Hematopoietic multipotent progenitor cell treated with erythropoietin and hydrocortisone succinate and interleukin-3 and kit ligand, for 17 days (in vitro differentiated cells): ENCODE data around the gene GUCY2D.
A peak's percentile ranks its signal among the peaks of the same experiment; 100 is the strongest.
"Not testable (repeated sequence)": the region's sequence is repeated elsewhere in the genome, so short reads cannot be mapped to it uniquely, and the experiment has no call there.

Experiments used
- DNase-seq: peaks from one replicate; pipeline ENCODE4 v3.0.0-alpha.2; 2015; ENCODE audit warnings: low spot score

Gene GUCY2D

DNA sequence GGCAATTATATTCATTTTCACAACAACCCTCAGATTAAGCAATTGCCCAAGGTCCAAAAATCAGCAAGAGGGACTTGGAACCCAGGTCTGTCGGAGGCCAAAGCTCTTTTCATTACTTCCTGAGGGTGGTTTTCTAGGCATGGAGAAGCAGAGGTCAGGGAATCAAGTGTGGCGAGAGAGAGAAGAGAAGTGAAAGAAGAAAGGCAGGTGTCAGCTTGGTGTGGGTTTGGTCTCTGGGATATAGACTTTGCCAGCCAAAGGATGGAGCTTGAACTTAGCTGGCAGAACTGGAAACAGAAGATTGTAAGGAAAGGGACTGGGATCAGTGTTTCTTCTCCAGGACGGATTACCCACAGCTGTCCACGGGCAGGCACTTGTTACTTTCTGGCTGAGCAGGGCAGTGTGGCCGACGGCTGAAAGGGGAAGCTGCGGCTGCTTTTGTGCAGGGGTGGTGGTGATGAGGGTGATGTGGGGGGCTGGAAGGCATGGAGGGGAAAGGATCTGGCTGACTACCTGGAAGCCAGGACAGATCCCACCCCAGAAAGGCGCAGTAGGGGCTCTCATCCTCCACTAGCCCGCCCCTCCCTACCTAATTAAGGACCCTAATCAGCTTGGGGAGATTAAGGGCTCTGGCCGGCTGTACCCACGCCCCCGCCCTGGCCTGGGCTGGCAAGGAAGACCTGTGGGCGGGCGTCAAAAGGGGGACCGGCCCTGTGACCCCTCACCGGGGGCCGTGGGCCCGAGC is at the start of gene GUCY2D:
GUCY2D (plus strand) TSS at position 640 of the 745 bp plus-strand sequence. CDS start 433 bp downstream, outside the sequence.
- no peak for DNase-seq

DNA sequence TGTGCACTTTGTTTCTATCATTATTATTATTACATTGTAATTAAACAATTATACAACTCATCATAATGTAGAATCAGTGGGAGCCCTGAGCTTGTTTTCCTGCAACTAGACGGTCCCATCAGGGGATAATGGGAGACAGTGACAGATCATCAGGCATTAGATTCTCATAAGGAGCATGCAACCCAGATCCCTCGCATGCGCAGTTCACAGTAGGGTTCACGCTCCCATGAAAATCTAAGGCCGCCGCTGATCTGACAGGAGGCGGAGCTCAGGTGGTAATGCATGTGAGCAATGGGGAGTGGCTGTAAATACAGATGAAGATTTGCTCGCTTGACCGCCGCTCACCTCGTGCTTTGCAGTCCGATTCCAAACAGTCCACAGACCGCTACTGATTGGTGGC is 49.1 kb upstream of the GUCY2D start:
- DNase-seq, result not testable (repeated sequence)

DNA sequence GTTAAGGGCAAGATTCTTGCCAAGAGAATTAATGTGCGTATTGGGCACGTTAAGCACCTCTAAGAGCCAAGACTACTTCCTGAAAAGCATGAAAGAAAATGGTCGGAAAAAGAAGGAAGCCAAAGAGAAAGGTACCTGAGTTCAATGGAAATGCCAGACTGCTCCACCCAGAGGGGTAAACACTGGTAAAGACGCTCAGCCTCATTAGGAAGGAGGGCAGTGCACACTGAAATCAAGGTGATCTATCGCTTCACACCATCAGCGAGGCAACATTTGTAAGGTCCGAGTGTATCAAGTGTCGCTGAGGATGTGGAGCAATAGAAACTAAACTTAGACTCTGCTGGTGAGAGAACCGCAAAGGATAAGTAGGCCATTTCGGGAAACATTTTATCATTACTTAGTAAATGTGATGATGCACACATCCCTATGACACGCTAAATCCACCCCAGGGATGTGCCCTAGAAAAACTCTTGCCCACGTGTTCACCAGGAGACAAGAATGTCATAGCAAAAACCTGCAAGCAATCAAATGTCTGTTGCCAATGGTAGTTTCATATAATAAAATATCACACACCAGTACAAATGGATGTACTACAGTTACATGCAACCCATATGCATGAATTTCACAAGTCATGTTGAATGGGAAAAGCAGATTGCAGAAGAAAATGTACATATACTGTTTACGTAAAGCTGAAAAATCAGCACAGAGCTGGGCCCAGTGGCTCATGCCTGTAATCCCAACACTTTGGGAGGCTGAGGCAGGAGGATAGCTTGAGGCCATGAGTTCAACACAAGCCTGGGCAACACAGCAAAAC is 46.8 kb upstream of the GUCY2D start:
- no peak for DNase-seq

DNA sequence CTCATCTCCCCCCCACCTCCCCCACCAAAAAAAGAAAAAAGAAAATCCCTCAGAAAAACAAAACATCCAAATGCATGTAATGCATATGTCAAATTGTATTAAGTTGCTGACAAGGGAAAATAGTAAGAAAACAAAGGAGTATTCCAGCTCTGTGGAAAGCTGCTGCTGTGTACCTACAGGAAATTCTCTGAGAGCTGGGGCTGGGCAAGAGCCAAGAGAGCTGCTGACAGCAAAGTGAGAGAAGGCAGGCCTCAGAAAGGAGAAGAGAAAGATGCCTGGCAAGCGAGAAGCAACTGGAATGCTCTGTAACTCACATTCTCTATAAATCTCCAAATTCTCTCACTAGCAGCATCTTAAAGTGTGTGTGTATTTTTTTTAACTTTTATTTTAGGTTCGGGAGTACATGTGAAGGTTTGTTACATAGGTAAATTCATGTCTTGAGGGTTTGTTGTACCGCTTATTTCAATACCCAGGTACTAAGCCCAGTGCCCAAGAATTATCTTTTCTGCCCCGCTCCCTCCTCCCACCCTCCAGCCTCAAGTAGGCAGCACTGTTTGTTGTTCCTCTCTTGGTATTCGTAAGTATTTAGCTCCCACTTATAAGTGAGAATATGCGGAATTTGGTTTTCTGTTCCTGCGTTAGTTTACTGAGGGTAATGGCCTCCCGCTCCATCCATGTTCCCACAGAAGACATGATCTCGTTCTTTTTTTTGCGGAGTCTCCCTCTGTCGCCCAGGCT is 46.0 kb upstream of the GUCY2D start:
- DNase-seq, result no peak

DNA sequence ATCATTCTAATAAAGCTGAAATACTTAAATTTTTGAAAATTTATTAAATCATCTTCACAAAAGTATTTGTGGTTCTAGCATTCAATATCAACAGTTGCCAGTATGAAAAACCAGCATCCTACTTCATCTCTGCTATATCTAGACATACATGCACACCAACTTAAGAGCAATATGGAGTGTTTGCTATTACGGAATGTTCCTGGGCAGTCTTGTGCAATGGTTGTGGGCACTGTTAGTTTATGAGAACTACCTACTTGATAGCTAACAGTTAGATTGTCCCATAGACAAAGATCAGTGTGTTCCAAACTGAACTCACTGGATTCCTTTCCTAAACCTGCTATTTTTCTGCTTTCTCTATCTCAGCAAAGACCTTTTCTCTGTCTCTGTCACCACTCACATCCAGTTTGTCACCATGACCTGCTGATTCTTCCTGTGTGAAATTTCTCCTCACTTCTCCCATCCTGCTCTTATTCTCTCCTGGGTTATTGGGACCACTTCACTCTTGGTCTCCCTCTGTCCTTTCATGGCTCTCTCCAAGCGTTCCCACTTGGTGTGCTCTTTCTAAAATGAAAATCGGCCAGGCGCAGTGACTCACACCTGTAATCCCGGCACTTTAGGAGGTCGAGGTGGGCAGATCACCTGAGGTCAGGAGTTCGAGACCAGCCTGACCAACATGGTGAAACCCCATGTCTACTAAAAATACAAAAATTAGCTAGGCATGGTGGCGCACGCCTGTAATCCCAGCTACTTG is 42.7 kb upstream of the GUCY2D start:
- DNase-seq, result no peak

DNA sequence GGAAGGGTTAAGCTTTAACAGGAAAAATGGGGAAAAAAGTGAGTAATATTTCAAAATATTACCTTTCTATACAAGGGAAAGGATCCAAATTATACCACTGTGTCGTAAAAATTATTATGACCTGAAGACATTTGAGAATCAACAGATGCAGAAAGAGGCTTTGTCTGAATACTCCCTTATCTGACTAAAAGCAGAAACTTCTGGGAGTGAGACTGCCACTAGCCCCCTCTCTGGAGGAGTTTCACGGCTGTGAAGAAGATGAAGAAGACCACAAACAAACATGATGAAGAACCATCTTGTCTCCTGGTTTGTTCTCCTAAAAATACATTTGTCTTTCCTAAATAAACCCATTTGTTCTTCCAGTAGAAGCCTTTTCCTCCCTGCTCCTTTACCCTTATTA is 41.0 kb upstream of the GUCY2D start:
- DNase-seq, result no peak

DNA sequence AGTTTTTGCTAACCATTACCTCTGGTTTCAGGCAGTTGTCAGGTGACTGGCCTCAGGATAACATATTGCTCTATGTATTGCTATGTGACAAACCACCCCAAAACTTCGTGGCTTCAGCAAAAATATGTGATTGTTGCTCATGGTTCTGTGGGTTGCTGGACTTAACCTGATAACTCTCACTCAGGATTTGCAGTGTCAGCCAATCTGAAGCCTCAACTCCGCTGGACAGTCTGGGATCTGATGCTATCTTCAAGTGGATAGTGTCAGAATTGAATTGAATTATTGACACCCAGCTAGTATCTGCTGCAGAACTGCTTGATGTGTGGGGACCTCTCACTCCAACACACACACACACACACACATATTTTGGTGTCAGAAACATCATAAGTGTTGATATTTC is 34.7 kb upstream of the GUCY2D start:
- DNase-seq, result no peak

DNA sequence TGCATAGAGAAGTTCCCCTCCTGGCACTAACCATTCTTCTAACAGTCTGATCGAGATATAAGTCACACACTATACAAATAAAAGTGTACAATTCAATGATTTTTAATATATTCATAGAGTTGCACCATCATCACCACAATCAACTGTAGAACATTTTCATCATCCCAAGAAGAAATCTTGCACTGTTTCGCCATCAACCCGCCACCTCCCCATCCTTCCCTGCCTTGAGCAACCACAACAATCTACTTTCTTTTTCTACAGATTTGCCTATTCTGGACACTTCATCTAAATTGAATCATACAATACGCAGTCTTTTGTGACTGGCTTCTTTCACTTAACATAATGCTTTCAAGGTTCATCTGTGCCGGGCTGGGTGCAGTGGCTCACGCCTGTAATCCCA is 33.0 kb upstream of the GUCY2D start:
- no peak for DNase-seq

DNA sequence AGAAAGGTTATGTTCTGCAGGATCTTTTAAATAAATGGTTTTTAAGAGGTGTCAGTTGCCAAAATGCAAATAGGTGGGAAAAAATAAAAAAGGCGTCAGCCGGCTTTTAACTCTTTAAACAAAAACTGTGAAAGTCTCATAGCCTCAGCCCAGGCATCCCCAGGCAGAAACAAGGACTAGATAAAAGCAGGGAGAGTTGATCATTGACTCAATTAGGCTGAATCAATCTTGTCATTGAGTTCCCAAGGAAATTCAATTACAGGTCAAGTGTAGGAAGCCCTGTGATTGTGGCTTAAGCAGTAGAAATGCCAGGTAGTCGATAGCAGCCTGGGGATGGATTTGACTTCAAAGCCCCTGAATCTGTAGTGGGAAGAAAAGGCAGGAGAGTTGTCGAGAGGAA is 30.8 kb upstream of the GUCY2D start:
- no peak for DNase-seq

DNA sequence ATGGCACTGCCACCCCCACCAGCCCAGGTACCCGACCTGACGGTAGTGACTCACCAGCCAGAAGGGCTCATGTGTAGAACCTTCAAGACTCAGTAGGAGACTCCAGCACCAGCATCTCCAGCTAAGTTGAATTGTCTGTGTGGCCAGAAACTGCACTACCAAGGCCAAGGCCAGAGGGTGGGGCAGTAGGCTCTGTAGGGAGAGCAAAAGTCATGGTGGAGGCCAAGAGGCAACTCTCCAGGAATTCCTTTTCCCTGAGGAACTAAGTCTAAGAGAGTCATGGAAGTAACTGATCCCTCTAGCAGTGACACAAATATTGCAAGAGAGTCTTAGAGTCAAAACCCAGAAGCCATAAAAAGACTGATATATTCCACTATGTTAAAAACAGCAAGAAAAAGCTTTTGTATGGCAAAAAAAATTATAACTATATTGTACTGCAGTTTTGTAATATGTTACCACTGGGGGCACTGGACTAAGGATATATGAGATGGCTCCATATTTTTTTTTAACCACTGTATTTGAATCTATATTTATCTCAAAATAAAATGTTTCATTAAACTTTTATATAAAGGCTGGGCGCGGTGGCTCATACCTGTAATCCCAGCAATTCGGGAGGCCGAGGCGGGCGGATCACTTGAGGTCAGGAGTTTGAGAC is 30.2 kb upstream of the GUCY2D start:
- no peak for DNase-seq

DNA sequence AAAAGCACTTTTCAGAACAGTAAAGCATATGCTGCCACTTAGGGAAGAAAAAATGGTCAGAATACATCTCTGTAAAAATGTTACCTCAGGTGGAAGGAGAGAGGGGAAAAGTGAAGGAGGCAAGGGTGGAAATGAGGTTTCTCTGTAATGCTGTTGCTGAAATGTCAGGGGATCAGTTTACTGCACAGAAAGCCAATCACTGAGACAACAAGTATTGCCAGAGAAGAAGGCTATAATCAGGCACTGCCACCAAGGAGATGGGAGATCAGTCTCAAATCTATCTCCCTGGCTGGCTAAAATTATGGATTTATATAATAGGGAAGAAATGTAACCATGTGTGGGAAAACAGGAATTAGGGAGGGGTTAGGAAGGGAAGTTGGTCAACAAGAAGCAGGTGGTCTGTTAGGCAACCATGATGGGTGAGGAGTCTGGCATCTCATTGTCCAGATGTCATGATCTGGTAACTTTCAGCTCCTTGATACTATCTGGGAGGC is 27.7 kb upstream of the GUCY2D start:
- DNase-seq, result no peak

DNA sequence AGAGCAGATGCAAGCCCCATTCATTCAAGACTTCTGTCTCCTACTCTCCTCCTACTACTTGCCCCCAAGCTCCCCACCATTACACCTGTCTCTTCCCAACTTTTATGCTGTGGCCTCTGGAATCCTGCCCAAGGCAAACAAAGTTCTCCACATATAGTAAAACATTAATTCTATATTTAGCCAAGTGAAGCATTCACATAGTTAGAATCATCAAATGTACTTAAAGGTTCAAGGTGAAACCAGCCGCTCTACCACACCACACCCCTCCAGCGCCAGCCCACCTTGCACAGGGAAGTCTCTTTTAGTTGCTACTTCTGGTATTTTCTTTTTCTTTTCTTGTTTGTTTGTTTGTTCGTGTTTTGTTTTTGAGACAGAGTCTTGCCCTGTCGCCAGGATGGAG is 25.4 kb upstream of the GUCY2D start:
- no peak for DNase-seq

DNA sequence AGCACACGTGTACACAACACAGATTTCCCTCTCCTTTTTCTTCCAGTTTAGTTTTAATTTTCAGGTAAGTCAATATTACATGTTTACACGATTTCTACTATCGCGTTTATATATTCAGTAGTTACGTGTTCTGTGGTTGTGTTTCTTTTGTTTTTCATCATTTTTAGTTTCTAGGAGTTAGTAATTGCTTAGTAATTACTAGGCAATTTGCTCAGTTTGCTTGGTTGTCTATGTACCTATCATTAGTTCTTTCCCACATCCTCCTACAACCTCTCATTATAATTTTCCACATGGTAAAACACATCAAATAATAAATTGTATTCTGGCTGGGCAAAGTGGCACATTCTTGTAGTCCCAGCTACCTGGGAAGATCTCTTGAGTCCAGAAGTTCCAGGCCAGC is 24.6 kb upstream of the GUCY2D start:
- DNase-seq, result no peak

DNA sequence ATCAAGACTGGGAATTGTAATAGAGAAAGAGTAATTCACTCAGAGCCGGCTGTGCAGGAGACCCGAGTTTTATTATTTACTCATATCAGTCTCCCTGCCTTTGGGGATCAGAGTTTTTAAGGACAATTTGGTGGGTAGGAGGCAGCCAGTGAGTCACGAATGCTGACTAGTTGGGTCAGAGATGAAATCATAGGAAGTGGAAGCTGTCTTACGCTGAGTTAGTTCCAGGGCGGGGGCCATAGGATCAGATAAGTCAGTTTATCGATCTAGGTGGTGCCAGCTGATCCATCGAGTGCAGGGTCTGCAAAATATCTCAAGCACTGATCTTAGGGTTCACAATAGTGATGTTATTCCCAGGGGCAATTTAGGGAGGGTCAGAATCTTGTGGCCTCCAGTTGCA is 20.2 kb upstream of the GUCY2D start:
- no peak for DNase-seq

DNA sequence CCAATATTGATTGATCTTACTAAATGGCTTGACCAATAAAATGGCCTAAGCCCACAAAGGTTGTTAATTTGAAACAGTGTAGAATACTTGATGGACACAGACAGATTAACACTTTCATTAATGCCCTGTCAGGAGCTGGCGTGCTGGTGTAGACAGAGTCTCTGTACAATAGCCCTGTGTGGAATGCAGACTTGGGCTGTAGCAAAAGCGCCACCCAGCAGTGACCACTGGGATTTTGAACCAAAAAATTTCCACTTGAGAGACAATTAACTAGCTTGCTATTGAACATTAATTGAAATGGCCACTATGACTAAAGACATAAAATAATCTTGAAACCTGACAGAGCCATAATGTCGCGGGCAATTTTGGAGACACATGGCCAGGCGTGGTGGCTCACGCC is 19.7 kb upstream of the GUCY2D start:
- no peak for DNase-seq

DNA sequence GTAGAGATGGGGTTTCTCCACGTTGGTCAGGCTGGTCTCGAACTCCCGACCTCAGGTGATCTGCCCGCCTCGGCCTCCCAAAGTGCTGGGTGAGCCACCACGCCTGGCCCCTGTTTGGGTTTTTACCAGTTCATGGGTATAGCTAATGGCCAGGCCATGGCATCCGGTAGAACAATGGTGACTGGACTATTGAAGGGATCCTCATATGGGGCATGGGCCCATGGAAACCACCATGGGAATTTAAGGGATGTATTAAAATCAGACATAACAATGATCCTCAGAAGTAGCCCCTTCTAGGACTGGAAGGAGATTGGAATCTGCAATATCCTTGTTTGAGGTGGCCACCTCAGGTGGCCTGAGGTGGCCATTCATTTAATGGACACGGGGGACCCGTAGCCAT is 17.5 kb upstream of the GUCY2D start:
- DNase-seq, result no peak

DNA sequence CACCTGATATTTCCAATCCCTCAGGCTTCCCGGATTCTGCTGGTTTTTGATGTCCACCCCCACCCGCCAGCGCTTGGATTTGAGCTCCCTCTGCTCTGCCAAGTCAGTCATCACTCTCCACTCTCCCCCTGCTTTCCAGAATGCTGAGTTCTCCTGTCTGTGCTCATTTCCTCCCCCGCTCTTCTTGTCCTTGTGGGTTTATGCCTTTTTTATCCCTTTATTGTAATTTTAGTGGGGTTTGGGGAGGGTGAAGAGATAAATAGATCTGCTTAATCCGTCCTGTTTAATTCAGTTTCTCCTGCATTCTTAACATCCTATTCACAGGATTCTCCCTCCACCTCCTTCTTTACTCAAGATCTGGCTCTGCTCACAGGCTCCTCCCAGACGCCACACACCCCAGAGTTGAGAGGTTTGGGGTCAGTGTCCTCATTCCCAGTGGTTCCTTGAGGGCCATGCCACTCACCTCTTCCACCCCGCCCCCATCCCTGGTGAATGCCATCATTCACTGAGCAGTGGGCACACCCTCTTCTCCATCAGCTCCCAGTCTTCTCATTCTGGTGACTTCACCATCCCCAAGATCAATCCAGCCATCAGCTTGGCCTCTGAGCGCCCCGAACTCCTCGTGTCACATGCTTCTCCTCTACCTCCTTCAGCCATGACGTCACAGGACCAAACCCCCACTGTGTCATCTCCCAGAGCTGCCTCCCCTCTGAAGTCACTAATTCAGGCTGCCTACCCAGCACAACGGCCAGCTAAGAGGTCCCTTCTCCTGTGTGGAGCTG is 15.1 kb upstream of the GUCY2D start:
- no peak for DNase-seq

DNA sequence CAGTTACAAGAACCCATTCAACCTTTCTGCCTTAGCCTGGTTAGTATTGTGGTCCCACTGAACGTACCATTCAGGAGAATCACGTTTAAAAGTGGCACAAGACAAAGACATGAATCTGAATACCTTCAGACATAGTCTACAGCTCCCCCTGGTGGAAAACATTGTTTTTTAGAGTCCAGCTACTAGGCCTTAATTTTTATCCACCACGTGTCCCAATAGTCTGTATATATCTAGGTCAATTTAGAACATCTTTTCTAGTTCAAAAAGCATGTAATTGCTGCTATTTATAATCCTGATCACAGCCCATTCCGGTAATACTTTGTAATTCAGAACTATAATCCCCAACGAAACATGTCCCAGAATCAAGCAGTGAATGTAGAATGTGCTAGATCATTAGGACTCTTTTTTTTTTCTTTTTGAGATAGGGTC is 13.7 kb upstream of the GUCY2D start:
- peak; percentile 88 for DNase-seq

DNA sequence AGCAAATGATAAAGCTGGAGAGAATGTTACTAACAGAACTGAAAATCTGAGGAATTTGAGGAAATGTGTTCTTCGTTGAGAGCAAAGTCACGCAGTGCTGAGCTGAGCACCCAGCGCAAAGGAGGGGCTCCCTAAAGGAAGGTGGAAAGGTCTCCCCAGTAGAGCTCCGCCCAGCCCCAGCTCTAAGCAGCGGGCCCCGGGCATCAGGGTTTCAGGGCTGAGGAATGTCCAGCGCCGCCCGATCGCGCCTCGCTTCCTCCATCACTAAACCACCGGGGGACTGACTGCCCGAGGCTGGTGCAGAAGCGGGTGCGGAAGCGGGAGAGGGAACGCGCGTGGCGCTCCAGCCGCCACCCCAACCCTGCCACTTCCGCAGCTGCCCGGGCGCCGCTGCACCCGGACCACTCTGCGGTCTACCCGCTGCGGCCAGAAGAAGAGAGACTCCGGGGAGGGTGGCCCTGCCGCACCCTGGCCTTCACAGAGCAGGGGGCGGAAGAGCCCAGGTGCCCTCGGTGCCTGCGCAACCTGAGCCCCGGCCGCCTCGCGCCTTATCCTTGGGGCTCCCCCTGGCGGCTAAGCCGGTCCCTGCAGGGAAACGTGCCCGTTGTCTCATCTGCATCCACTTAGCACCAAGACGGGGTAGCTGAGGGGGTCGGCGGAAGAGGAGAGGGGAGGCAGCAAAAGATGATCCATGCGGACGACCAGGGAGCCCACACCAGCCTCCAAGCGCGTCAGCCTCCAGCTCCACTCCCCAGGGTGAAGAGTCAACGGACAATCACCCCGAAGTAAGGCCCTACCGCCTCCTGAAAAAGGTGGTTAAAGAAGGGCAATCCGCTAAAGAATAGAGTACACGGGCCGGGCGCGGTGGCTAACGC is 12.4 kb upstream of the GUCY2D start:
- peak; percentile 84 for DNase-seq

DNA sequence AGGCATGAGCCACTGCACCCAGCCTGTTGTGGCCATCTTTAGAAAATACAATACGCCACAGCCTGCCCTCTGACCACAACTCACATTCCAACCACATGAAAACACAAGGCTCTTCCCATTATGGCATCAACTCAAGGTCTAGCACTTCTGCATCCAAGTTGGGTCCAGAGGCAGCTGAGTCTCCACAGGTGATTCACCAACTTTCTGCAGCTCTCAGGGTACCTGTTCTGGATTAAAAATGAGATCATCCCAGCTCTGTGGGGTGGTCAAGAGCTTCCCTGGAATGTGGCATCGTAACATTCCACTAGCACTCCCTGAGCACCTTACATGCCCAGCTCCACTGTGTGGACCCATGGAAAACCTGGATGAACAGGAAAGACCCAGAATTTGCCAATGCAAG is 9.9 kb upstream of the GUCY2D start:
- no peak for DNase-seq
